ENCODE data around the gene ADAMTS10.
"Not testable (repeated sequence)": the region's sequence is repeated elsewhere in the genome, so short reads cannot be mapped to it uniquely, and the experiment has no call there.

ADAMTS10 gene

GRCh38 chr19:8622886-8623285 is 12.4 kb upstream of the ADAMTS10 start:
- not testable (repeated sequence) for DNase-seq

- no peak for DNase-seq
Observed at GRCh38 chr19:8618751-8619150, 8.2 kb upstream of the ADAMTS10 start.

DNA sequence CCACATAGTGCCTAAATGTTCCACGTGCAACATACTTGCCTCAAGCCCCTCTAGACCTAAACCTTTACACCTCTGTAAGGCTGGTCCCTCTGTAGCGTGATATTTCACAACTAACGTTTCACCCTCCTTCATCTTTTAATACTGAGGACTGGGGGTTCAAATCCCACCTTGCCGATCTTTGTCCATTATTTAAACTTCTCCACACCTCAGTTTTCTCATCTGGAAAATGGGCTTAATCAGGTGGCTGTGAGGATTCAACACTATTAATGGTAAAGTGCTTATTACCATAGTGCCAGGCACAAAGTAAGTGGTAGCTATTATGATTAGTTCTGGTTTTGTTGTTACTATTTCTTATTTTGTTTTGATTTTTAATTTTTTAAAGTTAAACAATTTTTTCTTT is 7.5 kb upstream of the ADAMTS10 start:
- DNase-seq, result no peak

DNA sequence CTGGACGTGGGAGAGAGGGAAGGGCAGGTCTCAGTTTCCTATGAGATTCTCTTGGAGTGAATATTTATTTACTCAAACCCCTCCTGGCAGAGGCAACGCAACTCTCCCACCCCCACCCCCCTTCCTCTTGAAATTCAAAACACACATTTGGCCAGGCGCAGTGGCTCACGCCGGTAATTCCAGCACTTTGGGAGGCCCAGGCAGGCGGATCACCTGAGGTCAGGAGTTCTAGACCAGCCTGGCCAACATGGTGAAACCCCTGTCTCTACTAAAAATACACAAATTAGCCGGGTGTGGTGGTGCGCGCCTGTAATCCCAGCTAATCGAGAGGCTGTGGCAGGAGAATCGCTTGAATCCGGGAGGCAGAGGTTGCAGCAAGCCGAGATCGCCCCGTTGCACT is 6.8 kb upstream of the ADAMTS10 start:
- not testable (repeated sequence) for DNase-seq

DNA sequence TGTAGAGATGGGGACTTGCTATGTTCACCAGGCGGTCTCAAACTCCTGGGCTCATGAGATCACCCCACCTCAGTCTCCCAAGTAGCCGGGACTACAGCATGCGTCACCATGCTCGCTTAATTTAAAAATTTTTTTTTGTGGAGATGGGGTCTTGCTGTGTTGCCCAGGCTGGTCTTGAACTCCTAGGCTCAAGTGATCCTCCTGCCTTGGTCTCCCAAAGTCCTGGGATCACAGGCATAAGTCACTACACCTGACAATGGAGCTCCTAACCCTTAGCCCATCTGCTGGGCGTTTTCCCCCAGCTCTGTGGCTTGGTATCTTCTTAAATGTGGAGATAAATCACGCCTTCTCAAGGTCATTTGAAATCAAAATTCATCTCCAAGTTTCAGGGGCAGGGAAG is 6.3 kb upstream of the ADAMTS10 start:
- DNase-seq, result no peak

DNA sequence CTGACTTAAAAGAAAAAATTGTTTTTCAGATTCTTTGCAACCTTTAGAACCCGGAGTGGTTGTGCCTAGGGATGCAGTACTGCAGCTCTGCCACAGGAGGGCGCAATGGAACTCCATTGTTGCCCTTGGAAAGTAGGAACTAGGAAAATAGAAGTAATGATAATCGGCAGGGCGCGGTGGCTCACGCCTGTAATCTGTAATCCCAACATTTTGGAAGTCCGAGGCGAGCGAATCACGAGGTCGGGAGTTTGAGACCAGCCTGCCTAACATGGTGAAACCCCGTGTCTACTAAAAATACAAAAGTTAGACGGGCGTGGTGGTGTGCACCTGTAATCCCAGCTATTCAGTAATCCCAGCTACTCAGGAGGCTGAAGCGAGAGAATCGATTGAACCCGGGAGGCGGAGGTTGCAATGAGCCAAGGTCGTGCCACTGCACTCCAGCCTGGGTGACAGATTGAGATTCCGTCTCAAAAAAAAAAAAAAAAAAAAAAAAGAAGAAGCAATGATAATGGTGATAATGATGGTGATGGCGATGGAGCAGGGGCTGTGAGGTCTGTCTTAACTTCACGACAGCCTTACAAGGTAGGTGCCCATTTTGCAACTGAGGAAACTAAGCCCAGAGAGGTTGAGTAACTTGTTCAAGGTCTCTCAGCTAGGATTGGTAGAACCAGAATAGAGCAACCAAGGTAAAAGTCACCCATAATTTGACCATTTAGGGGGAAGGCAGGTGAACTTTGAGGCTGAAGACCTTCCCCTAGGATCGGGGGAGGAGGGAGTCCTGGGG is 5.5 kb upstream of the ADAMTS10 start:
- no peak for DNase-seq

DNA sequence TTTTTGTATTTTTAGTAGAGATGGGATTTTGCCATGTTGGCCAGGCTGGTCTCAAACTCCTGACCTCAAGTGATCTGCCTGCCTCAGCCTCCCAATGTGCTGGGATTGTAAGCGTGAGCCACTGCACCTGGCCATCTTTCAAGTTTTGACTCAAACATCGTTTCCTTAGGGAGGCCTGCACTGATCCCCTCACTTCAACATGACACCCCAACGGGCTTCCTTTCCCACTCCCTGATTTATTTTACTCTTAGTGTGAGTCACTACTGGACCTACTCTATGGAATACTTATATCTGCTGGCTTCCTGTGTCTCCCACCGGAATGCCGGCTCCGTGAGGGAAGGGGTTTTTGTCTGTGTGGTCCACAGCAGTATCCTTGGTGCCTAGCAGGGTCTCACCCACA is 4.5 kb upstream of the ADAMTS10 start:
- DNase-seq, result no peak

DNA sequence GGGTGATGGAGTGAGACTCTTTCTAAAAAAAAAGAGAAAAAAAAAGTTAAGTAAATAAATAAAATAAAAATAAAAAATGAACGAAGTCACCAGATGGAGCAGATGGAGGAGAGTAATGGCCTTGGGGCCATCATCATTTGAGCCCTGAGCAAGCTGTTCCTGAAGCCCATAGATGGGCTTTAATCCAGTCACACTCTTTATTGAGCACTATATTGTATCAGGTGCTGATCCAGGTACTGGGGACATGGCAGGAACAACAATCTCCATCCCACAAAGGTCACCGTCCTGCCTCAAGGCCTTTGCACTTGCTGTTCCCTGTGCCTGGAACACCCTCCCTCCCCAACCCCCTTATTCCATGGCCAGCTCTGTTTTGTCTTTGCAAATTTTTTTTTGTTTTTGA is 3.9 kb upstream of the ADAMTS10 start:
- DNase-seq, result no peak

- no peak for DNase-seq
Observed at GRCh38 chr19:8612807-8613171, 2.3 kb upstream of the ADAMTS10 start.

DNA sequence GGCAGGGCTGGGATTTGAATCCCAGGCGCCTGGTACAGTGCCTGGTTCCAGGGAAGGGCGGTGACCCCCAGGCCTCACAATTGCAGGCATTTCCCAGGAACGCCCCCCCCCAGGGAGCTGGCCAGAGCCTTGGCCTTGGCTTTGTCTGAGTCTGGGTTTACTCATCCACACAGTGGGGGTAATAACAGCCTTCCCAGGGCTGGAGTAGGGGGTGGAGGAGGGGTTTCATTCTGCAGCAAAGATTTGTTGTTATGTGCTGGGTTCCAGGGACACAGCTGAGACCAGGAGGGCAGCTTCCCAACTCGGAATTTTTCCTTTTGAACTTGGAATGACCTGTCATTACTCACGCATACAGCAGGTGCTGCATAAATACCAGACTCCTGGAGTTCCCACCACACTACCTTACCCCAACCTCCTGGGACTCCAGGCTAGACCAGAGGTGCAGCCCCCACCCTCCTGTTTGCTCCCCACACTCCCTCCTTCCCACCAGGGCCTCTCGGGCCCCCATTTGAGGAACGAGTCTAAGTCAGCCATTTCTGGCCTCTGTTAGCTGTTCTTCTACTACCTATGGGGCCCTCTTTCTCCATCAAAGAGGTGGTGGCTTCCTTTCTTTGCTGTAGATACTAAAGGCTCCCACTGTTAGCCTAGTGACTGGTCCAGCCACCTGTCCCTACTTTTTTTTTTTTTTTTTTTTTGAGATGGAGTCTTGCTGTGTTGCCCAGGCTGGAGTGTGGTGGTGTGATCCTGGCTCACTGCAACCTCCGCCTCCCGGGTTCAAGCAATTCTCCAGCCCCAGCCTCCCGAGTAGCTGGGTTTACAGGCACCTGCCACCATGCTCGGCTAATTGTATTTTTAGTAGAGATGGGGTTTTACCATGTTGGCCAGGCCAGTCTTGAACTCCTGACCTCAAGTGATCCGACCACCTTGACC is 1.6 kb upstream of the ADAMTS10 start:
- DNase-seq, result no peak

GRCh38 chr19:8611391-8611876 is 919 bp upstream of the ADAMTS10 start:
- no peak for DNase-seq

GRCh38 chr19:8610936-8611300 is 403 bp upstream of the ADAMTS10 start:
- DNase-seq, result no peak

GRCh38 chr19:8609279-8610040 is 1.1 kb downstream of the ADAMTS10 start:
- no peak for DNase-seq

GRCh38 chr19:8608941-8609278 is 1.6 kb downstream of the ADAMTS10 start:
- DNase-seq, result no peak

DNA sequence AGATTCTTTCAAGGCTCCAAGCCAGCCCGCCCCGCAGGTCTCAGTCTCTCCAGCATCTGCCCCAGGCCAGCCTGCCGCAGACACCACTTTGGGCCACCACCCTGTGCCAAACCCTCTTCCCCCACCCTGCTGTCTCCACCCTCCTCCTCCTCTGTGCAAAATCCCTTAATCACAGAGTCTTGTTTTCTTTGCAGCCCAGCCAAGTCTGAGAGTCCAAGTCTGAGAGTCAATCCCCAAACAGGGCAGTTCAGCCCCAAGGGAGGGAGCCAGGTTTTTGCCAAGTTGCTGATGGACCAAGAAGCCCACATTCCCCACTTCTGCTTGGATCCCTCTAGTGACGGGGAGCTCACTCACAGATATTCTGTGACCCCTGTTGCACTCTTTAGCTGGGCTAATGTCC is 3.1 kb downstream of the ADAMTS10 start:
- DNase-seq, result no peak

DNA sequence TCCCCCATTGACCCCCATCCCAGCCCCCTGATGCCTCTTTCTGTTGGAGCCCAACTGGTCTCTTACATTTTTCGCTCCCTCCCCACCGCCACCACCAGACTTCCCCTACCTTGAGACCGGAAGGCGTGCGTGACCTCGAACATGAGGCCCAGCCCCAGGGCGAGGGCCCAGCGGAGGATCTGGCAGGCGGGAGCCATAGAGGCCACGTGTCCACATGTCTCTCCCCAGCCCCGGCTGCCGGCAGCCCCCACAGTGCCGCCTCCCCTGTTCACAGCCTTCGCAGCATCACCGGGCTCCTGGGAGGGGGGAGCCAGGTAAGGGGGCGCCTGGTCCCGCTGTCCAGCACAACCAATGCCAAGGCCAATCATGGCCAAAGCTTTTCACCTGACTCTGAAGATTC is 5.0 kb downstream of the ADAMTS10 start:
- DNase-seq, result no peak

DNA sequence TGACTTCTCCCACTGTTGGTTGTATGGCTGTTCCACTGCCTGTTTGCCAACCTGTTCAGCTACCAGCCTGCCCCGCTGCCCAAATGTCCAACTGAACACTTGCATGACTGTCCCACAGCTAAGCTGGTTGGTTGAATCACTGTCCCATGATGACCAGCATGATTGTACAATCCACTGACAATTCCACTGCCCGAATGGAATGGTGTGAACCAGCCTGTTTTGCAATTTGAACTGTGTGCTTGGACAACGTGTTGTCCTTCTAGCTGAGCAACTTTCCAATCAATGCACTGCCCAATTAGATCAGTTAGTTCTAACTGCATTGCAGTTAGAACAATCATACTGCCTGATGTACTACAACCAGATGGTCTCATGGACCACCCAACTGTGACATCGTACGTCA is 8.7 kb downstream of the ADAMTS10 start:
- no peak for DNase-seq

GRCh38 chr19:8600816-8601215 is 9.7 kb downstream of the ADAMTS10 start:
- DNase-seq, result no peak

DNA sequence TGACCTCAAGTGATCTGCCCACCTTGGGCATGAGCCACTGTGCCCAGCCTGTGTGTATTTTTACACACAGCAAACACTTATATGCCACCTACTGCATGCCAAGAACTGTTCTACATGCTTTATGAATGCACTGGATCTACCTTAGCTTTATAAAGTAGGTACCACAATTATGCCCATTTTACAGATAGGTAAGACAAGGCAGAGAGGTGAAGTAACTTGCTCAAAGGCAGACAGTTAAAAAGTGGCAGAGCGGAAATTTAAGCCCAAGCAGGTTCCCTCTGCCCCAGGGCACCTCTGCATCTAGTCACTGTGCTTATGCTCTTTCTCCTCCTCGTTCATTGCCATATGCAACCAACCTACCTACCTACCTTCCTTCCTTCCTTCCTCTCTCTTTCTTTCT is 10.5 kb downstream of the ADAMTS10 start:
- no peak for DNase-seq

DNA sequence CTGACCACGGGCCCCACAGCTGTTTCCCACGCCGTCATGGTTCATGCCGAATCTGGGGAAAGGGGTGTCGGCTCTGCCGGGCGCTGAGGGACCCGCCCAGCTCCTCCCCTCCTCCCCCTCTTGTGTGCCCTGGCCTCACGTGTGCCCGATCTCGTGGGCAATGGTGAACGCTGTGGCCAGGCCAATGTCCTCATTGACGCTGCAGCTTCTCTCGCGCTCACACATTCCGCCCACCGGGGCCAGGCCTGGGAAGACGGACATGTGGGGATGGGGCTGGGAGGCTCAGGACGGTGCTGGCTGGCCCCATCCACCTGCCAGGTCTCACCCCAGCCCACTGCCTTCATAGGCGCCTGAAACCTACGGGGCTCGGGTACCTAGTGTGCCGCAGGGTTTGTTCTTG is 14.3 kb downstream of the ADAMTS10 start:
- no peak for DNase-seq

DNA sequence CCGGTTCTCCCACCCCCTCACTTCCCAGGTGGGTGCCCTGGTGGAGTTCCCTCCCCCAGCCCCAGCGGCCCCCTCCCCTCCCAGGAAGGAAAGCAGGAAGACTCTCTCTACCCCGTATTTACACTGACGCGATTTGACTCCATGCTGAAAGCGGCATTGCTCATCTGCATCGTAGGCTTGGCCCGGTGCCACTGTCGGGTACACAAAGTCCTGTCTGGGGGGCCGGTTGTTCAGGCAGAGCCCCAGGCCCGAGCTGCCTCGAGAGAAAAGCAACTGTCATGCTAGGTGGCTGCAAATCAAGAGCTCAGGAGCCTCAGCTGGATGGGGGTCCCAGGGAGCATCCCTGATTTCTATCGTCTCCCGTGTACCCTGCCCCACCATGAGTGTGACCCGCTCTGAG is 14.9 kb downstream of the ADAMTS10 start:
- DNase-seq, result no peak

DNA sequence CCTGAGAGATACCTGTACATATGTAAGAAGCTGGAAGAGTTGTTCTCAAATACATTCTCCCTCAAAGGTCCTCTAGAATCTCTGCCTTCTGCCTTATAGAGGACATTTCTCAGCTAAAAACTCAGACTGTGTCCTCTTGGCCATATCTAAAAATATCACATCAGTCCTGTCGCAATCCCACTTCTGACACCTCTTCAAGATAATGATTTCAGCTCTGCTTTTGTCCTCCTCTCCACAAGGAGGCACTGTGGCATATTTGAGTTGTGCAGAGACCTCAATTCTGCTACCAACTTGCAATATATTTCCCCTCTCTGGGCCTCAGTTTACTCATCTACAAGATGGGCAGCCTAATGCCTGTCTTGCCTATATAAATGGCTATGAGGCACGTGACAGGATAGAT is 16.6 kb downstream of the ADAMTS10 start:
- no peak for DNase-seq

- no peak for DNase-seq
Observed at GRCh38 chr19:8592231-8593009, 18.1 kb downstream of the ADAMTS10 start.
